Measurements from ENCODE around the gene ELMO1. TPM values are rescaled to one million over a fixed set of nuclear protein-coding genes. Genes with fewer than 3 reads are reported as not detected.

Gene ELMO1
- total RNA-seq, 1 experiment from 2014 or later = 1.1 TPM

GRCh38 chr7:37208528-37208927, 240.1 kb downstream of the ELMO1 start:
- BruUV-seq (replicated peaks) = no TSS peak
- Histone ChIP-seq H2AFZ (ENCODE audit: low read depth, low read length, poor library complexity, severe bottlenecking) (peak overlapping the region; percentile 81), H3K4me1 (ENCODE audit: control insufficient read depth in 1 of 2, insufficient read depth in 2 of 2, low read length in 2 of 2) (no peaks in the 10 kb centered on the region), H3K9me2 (ENCODE audit: insufficient read depth) (no peaks in the 10 kb centered on the region), H3K27ac (ENCODE audit: low read depth, low read length) (no peak overlapping the region), H3K27me3 (ENCODE audit: insufficient read depth, low read length) (0 out of 2 replicates have a peak, but pooled peaks cover 5% of the 10 kb centered on the region), H3K4me2 (ENCODE audit: low read length) (no peak overlapping the region), H3K4me3 (replicated peaks in 1 of 2; ENCODE audit: low read depth in 1 of 2, low read length in 2 of 2) (no peak overlapping the region), H4K20me1 (ENCODE audit: insufficient read depth) (no peaks in the 10 kb centered on the region), H3K9ac (ENCODE audit: low read length) (no peak overlapping the region), H3K79me2 (ENCODE audit: insufficient read depth, low read length) (no peaks in the 10 kb centered on the region), H3K9me3 (ENCODE audit: control insufficient read depth in 1 of 2, insufficient read depth in 1 of 2, low read depth in 1 of 2, low read length in 2 of 2) (no peaks in the 10 kb centered on the region), H3K36me3 (ENCODE audit: control insufficient read depth in 1 of 2, insufficient read depth in 2 of 2, low read length in 2 of 2) (no peaks in the 10 kb centered on the region)
- TF ChIP-seq YY1 (IDR thresholded peaks at IDR 0.05; ENCODE audit: extremely low read depth, insufficient replicate concordance, low read depth, low read length) = no peak
- TF ChIP-seq EZH2phosphoT487 (IDR thresholded peaks at IDR 0.05; ENCODE audit: borderline replicate concordance) = no peak
- TF ChIP-seq CTCF (IDR thresholded peaks at IDR 0.05 in 2 of 3, conservative IDR thresholded peaks at IDR 0.05 in 1 of 3; ENCODE audit: borderline replicate concordance in 1 of 3, insufficient read depth in 1 of 3, low read depth in 2 of 3, low read length in 2 of 3) = peak; percentile 43 to 62 (median 45); a peak in 5 of 6 replicates
- no peak for TF ChIP-seq ZBTB33 (IDR thresholded peaks at IDR 0.05; ENCODE audit: extremely low read depth, insufficient replicate concordance, low read length)
- TF ChIP-seq CBX3 (IDR thresholded peaks at IDR 0.05; ENCODE audit: low read depth) = no peak
- no peak for TF ChIP-seq EZH2 (IDR thresholded peaks at IDR 0.05)
- TF ChIP-seq RAD21 (IDR thresholded peaks at IDR 0.05; ENCODE audit: low read depth) = peak; percentile 75
- no peak for TF ChIP-seq ATF3 (IDR thresholded peaks at IDR 0.05)
- no peak for TF ChIP-seq FOSL1 (IDR thresholded peaks at IDR 0.05; ENCODE audit: low read depth)
- no peak for TF ChIP-seq ZFX (IDR thresholded peaks at IDR 0.05)
- no peak for TF ChIP-seq REST (IDR thresholded peaks at IDR 0.05; ENCODE audit: low read depth)
- TF ChIP-seq JUND (IDR thresholded peaks at IDR 0.05) = no peak
- TF ChIP-seq TCF7L2 (IDR thresholded peaks at IDR 0.05; ENCODE audit: borderline replicate concordance, extremely low read depth, insufficient read depth, insufficient read length) = no peak
- no peak for TF ChIP-seq SRF (IDR thresholded peaks at IDR 0.05; ENCODE audit: low read depth)
- intact Hi-C loops (cut with micrococcal nuclease) = loop anchor here (1.0 to 5.0 kb wide), 2 partner anchors 302 to 624 kb away; no protein-coding TSS in a partner anchor
- DNase-seq (ENCODE audit: low read depth, low spot score) (peak; percentile 43), ATAC-seq (peak; percentile 95)
- POLR2A ChIA-PET = no interaction called here
- RAD21 ChIA-PET (ENCODE audit: low non-redundant PET in 1 of 2, low total read pairs in 2 of 2, uncharacterized antibody in 2 of 2, unreplicated experiment in 2 of 2) = no interaction called here
- CTCF ChIA-PET = interaction anchor here (0.6 to 2.2 kb wide), 4 partner anchors 10 to 1160 kb away, joined by 3 to 6 read pairs (median 4); no protein-coding TSS in a partner anchor
